Measurements from ENCODE around the gene AFAP1L1. TPM values are rescaled to one million over a fixed set of nuclear protein-coding genes. Genes with fewer than 3 reads are reported as not detected.

Gene AFAP1L1
- under 1 TPM; 0.08 TPM for total RNA-seq

- CTCF ChIA-PET = no interaction called here
- POLR2A ChIA-PET = no interaction called here
Observed at GRCh38 chr5:149271716-149272563, at the start of gene AFAP1L1. TSS of gene AFAP1L1 (plus strand) at chr5:149271859. CDS start at chr5:149271969, 110 bp downstream.

- POLR2A ChIA-PET = no interaction called here
Observed at GRCh38 chr5:149223081-149223848, 48.4 kb upstream of the AFAP1L1 start.

GRCh38 chr5:149224282-149224681 lies 47.4 kb upstream of the AFAP1L1 start:
- CTCF ChIA-PET = no interaction called here
- POLR2A ChIA-PET = no interaction called here

More at GRCh38 chr5:149223081-149223848, 48.4 kb upstream of the AFAP1L1 start:
- CTCF ChIA-PET = interaction anchor here (0.6 to 1.8 kb wide), 4 partner anchors 8 to 82 kb away, joined by 3 to 7 read pairs (median 4); partner anchors contain the start of gene ABLIM3

GRCh38 chr5:149227168-149227826 lies 44.4 kb upstream of the AFAP1L1 start:
- ChIA-PET CTCF (interaction anchor here (1.1 kb wide), 1 partner anchor 86 kb away, joined by 3 read pairs; the partner anchor contains the start of gene ABLIM3), POLR2A (no interaction called here)

GRCh38 chr5:149228618-149229297 lies 42.9 kb upstream of the AFAP1L1 start:
- CTCF ChIA-PET = no interaction called here
- POLR2A ChIA-PET = no interaction called here

GRCh38 chr5:149229298-149229937 lies 42.2 kb upstream of the AFAP1L1 start:
- ChIA-PET POLR2A (no interaction called here), CTCF (no interaction called here)

GRCh38 chr5:149235841-149236240 lies 35.8 kb upstream of the AFAP1L1 start:
- CTCF ChIA-PET = interaction anchor here (1.6 kb wide), 1 partner anchor 130 kb away, joined by 3 read pairs; no protein-coding TSS in a partner anchor
- POLR2A ChIA-PET = no interaction called here

- CTCF ChIA-PET = no interaction called here
- POLR2A ChIA-PET = no interaction called here
Observed at GRCh38 chr5:149237662-149238061, 34.0 kb upstream of the AFAP1L1 start.

- POLR2A ChIA-PET = no interaction called here
Observed at GRCh38 chr5:149238540-149238939, 33.1 kb upstream of the AFAP1L1 start.

GRCh38 chr5:149239917-149240316 lies 31.7 kb upstream of the AFAP1L1 start:
- POLR2A ChIA-PET = no interaction called here
- CTCF ChIA-PET = no interaction called here

More at GRCh38 chr5:149238540-149238939, 33.1 kb upstream of the AFAP1L1 start:
- CTCF ChIA-PET = interaction anchor here (0.6 kb wide), 1 partner anchor 53 kb away, joined by 4 read pairs; no protein-coding TSS in a partner anchor

- ChIA-PET POLR2A (no interaction called here), CTCF (no interaction called here)
Observed at GRCh38 chr5:149240354-149240998, 31.2 kb upstream of the AFAP1L1 start.

- ChIA-PET POLR2A (no interaction called here), CTCF (no interaction called here)
Observed at GRCh38 chr5:149242339-149242738, 29.3 kb upstream of the AFAP1L1 start.

GRCh38 chr5:149246906-149247305 lies 24.8 kb upstream of the AFAP1L1 start:
- CTCF ChIA-PET = interaction anchor here (1.0 kb wide), 1 partner anchor 105 kb away, joined by 3 read pairs; the partner anchor contains the start of gene ABLIM3
- POLR2A ChIA-PET = no interaction called here

GRCh38 chr5:149247726-149248125 lies 23.9 kb upstream of the AFAP1L1 start:
- POLR2A ChIA-PET = interaction anchor here (0.6 kb wide), 1 partner anchor 406 kb away, joined by 3 read pairs; no protein-coding TSS in a partner anchor

GRCh38 chr5:149251546-149251945 lies 20.1 kb upstream of the AFAP1L1 start:
- CTCF ChIA-PET = no interaction called here
- POLR2A ChIA-PET = no interaction called here

More at GRCh38 chr5:149247726-149248125, 23.9 kb upstream of the AFAP1L1 start:
- CTCF ChIA-PET = no interaction called here

GRCh38 chr5:149254506-149254905 lies 17.2 kb upstream of the AFAP1L1 start:
- ChIA-PET POLR2A (no interaction called here), CTCF (interaction anchor here (1.3 kb wide), 1 partner anchor 113 kb away, joined by 3 read pairs; the partner anchor contains the start of gene ABLIM3)

GRCh38 chr5:149256451-149256850 lies 15.2 kb upstream of the AFAP1L1 start:
- POLR2A ChIA-PET = no interaction called here
- CTCF ChIA-PET = interaction anchor here (0.8 kb wide), 1 partner anchor 117 kb away, joined by 4 read pairs; no protein-coding TSS in a partner anchor

GRCh38 chr5:149257131-149257530 lies 14.5 kb upstream of the AFAP1L1 start:
- ChIA-PET CTCF (interaction anchor here (0.6 to 0.8 kb wide), 3 partner anchors 118 to 245 kb away, joined by 3 to 5 read pairs (median 4); no protein-coding TSS in a partner anchor), POLR2A (interaction anchor here (0.6 kb wide), 1 partner anchor 89 kb away, joined by 4 read pairs; no protein-coding TSS in a partner anchor)
